ENCODE results near the gene ZCCHC9.

GRCh38 chr5:81305785-81306184 is 4.4 kb downstream of the ZCCHC9 start:
- TF ChIP-seq CTCF (IDR thresholded peaks at IDR 0.05; ENCODE audit: insufficient read depth, low read length, poor library complexity, severe bottlenecking) (no peak), EZH2phosphoT487 (conservative IDR thresholded peaks at IDR 0.05; ENCODE audit: low read length) (no peak)
